ENCODE results near the gene SRGAP2C. TPM values are rescaled to one million over a fixed set of nuclear protein-coding genes. Genes with fewer than 3 reads are reported as not detected.
"Not testable (repeated sequence)": the region's sequence is repeated elsewhere in the genome, so short reads cannot be mapped to it uniquely, and the experiment has no call there.

Gene SRGAP2C
- total RNA-seq, 1 donor from 2014 or later, result 26.3 TPM

DNA sequence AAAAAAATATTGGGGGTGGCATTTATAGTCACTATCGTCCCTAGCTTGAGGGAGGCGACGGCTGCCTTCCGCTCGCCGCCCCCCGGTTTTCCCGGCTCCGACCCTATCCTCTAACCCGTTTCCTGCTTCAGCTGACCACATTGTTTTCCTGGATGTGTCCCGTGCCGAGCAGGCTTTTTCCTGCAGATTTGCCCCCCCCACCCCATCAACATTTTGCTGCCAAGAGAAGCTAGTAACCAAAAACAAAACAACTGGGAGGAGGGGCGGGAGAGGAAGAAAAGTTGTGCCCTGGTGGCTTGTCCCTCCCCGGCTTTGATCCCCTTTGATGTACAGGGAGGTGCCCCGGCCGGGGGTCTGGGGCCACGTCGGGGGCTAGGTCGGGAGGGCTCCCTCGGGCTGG lies 1.4 kb downstream of the SRGAP2C start:
- not testable (repeated sequence) for DNase-seq (ENCODE audit: low spot score)

DNA sequence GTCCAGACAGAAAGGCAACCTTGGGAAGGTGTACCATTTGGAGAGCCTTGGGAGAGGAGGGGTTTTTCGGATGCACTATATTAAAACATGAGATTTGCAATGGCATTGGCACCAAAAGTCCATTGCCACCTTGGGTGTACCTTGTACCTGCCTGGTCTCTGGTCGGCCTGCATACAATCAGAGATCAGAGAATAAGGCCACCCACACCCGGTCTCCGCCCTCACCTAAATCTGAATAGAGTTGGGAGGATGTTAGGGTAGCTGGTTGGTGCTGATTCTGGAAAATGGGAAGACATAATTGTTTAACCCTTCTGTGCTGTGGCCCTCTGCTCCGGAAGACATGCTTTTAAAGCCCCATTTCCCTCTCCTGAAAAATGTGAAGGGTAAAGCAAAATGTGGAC lies 3.1 kb downstream of the SRGAP2C start:
- DNase-seq (ENCODE audit: low spot score), result not testable (repeated sequence)

DNA sequence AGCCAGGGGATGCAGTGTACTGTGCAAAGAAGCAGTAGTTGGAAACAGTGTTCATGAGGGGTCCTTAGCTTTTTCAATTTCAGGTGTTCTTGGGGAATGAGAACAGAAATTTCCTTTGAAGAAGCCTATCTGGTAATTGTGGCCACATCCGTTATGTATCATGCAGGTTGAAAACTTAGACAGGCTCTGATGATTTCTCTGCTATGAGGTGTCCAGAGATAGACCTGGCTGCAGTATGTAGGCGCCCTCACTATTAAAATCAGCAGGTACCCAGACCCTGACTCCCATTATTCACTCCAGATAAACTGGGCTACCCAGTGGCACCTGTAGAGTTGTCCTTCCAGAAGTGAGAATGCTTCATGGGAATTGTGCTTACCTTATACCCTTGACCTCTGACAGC lies 7.7 kb downstream of the SRGAP2C start:
- DNase-seq (ENCODE audit: low spot score), result not testable (repeated sequence)

DNA sequence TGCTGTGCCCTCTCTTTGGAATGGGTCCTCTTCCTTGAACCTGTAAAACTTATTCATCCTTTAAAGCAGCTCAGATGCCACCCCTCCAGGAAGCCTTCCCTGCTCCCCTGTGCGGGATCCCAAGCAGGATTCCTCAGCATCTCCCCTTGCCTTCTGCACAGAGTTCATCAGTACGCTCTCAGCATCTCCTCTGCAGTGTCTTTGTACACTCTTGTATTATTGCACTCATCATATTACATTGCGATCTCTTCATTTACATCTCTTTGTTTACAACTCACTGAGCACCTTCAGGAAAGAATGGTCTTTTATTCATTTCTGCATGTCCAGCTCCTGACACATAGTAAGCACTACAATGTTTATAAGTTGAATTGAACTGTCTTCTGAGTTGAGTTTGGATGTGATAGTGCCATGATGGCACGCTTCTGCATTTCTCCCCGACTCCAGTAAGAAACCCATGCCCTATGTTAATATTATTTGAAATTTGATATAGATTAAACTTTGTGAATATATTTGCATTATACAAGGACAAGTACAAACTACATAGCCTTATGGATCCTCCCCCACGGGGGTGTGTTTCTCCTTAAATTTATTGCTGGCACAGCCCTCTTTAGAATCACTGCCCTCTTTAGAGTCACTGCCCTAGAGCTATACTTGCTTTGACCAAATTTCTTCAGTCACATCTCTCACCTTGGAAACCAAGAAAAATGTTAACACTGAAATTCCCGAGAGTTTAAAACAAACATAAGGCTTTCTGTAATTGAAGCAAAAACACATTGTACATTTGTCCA lies 12.5 kb downstream of the SRGAP2C start:
- DNase-seq (ENCODE audit: low spot score), result not testable (repeated sequence)

DNA sequence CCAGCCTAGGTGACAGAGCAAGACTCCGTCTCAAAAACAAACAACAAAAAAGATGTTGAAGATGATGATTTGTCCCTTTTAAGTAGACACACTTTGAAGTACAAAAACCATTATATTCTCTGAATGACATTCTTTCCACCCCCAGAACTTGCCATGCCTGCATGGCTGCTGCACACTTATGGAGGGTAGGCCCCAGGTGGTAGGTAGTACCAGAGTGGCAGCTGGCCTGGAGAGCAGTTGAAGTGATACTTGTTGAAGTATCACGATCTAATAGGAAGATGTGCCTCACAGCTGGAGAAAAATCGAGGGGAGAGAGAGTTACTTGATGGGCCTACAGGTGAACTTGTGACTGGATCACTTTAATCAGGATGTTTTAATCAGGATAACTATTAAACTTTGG lies 15.0 kb downstream of the SRGAP2C start:
- DNase-seq (ENCODE audit: low spot score), result not testable (repeated sequence)

- DNase-seq (ENCODE audit: low spot score), result not testable (repeated sequence)
These were observed 15.5 kb downstream of the SRGAP2C start for GRCh38 chr1:121200232-121200631.

DNA sequence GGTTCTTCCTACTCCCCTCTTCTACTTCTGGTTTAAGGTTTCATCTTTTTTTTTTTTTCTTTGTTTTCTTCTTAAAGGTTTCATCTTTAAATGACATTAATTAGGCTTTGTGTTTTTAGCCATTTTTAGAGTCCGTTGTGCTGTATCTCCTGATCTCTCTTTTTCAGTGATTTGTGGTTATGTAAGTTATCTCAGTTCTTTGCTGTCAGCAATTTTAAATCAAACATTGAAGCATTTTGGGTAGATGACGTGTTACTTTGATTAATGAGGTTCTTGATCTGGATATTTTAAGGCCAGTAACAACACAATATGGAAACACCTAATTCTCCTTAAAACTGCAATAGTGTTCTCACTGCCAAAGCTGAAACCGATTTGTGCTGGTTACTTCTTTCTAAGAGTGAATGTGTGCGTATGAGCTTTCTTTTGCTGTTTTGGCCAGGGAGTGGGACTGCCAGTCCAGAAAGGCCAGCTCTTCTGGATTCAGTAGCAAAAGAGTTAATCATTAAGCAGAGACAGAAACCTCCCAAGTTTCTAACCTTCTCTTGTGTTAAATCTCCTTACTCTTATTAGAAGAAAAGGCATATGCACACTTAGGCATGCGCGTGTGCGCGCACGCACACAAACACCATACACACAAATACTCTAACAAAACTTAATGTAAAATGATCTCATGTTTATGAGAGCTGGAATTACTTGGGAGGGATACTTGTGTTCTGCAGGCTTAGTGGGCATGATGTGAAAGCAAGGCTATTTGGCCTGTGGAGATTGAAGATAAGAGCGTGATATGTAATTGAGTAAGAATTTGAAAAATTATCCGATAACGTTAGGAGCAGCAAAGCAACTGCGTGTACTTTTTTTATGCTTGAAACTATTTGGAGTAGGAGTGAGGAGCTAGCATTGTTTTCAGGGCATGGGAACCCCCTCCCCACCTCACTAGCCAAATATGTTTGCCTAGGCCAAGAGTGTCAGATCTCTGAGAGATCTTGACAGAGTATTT lies 16.5 kb downstream of the SRGAP2C start:
- not testable (repeated sequence) for DNase-seq (ENCODE audit: low spot score)

GRCh38 chr1:121202986-121203385 lies 18.2 kb downstream of the SRGAP2C start:
- not testable (repeated sequence) for DNase-seq (ENCODE audit: low spot score)

DNA sequence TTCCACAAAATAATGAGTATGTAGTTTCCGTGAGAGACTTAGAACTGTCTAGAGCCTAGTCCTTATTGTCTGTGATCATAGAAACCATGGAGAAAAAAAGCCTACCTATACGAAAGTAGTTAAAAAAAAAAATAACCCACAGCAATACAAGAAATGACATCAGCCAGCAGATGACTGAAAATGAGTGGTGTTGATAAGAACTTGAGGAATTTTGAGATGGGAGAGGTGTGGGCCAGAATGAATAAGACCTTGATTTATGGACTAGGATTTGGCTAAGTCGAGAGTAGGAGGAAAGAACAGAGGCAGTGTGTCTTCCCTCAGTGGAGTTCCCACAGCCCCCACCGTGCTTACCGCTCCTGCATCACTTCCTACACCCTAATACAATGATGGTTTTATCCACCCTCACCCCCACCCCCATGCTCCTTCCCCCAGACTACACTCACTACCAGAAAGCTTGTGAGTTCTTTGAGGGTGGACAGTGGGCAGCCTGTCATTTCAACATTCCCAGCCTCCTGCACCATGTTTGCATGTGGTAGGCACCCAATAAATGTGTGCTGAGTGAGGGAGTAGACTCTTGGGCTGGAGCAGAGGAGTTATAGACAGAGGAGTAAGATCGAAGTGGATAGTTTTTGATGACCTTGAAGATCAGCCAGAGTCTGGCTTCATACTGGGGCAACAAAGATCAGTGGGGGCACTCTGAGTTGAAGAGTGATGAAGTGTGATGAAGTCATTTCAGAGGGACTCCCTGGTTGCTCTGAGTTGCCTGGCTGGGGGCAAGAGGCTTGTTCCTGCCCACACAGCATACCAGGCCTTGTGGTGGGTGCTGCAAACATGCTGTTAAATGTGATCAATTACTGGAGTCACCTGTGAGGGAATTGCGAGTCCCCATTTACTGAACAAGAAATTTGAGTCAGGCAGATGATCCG lies 21.3 kb downstream of the SRGAP2C start:
- not testable (repeated sequence) for DNase-seq (ENCODE audit: low spot score)

DNA sequence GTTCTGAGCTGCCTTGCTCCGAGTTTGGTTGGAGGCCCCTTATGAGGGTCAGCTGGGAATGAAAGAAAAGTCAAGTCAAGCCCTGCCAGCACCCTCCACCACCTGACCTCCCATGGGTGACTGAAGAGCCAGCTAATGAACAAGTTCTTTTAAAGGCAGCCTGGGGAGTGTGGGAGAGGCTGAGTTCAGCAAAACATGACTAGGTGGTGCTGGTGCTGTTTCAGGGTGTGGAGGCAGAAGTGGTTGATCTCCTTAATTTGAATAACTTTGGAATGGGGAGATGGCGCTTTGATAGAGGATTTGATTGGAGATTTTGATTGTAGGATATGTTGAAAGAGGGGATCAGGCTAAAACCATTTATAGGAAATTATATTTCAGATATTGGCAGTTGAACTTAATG lies 22.6 kb downstream of the SRGAP2C start:
- DNase-seq (ENCODE audit: low spot score), result not testable (repeated sequence)

DNA sequence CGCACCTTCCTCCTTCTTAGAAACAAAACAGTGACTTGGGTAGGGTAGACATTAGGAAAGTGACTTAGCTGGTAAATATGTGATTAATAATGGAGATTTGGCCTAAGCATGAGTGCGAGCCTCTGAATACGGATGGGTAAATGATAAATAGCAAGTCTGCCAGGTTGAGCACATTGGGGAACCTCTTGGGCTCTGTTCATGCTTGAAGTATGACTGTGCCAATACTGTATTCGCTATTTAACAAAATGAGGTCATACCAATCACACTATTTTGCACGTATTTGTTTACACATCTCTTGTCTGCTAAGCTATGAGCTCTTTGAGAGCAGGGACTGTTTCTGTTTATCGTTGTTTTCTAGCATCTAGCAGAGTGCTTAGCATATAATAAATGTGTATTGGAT lies 23.6 kb downstream of the SRGAP2C start:
- DNase-seq (ENCODE audit: low spot score), result not testable (repeated sequence)

GRCh38 chr1:121210778-121211177 lies 26.0 kb downstream of the SRGAP2C start:
- not testable (repeated sequence) for DNase-seq (ENCODE audit: low spot score)

DNA sequence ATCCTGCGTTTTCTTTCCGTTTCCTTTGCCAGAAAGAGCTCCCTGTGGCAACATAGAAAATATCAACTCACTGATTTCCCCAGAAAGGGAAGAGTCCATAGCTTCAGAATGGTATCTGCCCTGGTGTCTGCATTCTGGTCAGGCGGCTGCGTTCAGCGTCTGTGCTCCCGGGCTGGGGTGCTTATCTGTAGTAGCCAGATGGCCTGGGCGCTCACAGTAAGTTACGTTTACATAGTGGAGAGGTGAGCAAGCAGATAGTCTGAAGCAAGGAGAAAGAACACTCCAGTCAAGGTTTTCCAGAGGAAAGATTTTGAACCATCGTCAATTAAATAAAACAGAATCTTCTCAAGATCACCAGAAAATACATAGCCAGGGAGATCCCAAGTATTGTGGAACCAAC lies 28.7 kb downstream of the SRGAP2C start:
- not testable (repeated sequence) for DNase-seq (ENCODE audit: low spot score)

- DNase-seq (ENCODE audit: low spot score), result not testable (repeated sequence)
These were observed 29.9 kb downstream of the SRGAP2C start for GRCh38 chr1:121214544-121215156.

GRCh38 chr1:121215699-121216417 lies 31.1 kb downstream of the SRGAP2C start:
- DNase-seq (ENCODE audit: low spot score), result not testable (repeated sequence)

- not testable (repeated sequence) for DNase-seq (ENCODE audit: low spot score)
These were observed 31.9 kb downstream of the SRGAP2C start for GRCh38 chr1:121216676-121217075.

DNA sequence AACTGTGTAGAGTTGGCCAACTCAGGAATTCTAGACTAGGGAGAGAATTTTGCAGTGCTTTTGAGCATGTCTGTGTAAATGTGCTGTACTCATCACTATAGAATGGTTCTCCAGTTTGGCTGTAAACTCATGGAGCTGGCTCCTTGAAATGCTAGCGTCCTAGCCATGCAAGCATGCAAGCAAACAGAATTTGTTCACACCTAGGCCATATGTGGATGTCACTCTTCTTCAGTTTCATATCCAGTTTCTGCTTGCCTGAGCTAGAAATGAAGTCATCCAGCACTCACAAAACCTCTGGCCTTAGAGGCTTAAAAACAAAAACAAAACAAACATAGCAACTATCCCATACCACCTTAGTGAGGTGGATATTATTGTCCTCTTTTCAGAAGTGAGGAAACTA lies 37.0 kb downstream of the SRGAP2C start:
- not testable (repeated sequence) for DNase-seq (ENCODE audit: low spot score)

DNA sequence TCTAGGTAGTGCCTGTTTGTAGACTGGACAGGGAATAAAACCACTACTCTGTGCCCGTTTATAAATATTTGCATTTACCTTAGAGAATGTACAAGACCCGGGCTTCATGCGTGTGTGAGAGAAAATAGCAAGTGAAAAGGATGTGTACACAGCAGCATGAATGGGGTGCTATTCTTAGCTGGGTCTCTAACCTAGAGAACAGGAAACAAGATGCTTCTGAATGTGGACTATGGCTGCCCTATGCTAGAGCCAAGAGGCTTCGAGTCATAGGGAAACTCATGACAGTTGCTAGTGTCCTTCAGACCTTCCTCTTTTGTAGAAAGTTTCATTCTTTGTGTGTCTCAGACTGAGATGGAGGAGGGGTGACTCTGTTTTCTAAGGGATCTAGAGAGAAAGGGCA lies 39.9 kb downstream of the SRGAP2C start:
- DNase-seq (ENCODE audit: low spot score), result not testable (repeated sequence)

DNA sequence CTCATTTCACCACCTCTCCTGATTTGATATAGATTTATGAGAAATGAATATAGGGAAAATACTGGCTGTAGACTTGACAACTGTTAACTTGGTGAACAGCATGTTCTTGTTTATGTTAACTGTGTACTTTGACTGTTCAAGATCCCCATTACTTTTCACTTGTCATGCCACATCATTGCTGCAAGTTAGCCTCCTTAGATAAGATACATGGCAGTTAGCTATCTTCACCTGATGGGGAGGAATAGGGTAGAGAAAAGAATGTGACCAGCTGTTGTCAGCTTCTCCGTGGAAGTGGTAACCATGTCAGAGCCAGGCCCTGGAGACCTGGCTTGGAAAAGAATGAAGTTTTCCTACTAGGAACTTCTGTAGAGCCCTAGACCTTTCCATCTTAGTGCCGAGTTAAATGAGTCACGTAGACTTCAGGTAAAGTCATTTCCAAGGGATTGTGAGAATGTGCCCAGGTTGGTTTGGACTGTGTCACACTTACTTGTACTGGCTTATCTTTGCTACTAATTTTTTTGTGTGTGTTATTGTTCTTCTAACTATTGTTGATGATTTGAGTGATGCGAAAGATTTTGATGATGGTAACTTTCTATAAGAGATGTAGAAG lies 41.6 kb downstream of the SRGAP2C start:
- not testable (repeated sequence) for DNase-seq (ENCODE audit: low spot score)

GRCh38 chr1:121226925-121227324 lies 42.1 kb downstream of the SRGAP2C start:
- not testable (repeated sequence) for DNase-seq (ENCODE audit: low spot score)
